Activated gamma-delta T cell treated with Interleukin-2 at 50 U/mL for 16 hours (primary cell): ENCODE results near the gene JAKMIP2.
"Not testable (repeated sequence)": the region's sequence is repeated elsewhere in the genome, so short reads cannot be mapped to it uniquely, and the experiment has no call there.

ENCODE experiments used
- DNase-seq: peaks from one replicate; pipeline ENCODE4 v3.0.0-alpha.2; 2020

The JAKMIP2 gene

GRCh38 chr5:147642666-147643065, 139.9 kb downstream of the JAKMIP2 start:
- DNase-seq: no peak

DNA sequence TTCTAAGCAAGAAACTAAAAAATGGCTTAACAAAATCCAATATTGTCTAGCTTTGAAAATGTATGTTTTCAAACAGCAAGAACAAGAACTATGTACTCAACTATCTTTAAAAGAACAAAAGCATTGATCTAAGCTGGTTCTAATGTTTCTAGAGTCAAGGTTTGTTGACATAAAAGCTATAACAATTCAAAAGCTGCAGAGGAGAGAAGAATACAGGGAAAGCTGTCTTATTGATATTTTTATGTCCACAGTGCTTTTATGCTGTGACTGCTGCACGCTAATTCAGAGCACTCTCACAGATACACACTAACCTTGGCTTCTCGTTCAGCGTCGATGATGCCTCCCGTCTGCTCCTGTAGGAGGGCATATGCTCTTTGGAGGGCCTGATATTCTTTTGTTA, 143.2 kb downstream of the JAKMIP2 start:
- no peak for DNase-seq

GRCh38 chr5:147636729-147636984, 145.9 kb downstream of the JAKMIP2 start:
- DNase-seq: no peak

GRCh38 chr5:147635882-147636728, 146.4 kb downstream of the JAKMIP2 start:
- no peak for DNase-seq

DNA sequence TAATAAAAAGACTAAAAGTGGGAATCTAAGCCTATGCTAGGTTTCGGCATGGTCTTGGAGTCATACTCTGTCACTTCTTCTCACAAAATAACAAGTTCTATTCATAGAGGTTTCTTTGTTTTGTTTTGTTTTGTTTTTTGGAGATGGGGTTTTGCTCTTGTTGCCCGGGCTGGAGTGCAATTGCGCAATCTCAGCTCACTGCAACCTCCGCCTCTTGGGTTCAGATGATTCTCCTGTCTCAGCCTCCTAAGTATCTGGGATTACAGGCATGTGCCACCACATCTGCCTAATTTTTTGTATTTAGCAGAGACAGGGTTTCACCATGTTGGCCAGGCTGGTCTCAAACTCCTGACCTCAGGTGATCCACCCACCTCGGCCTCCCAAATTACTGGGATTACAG, 147.1 kb downstream of the JAKMIP2 start:
- DNase-seq: not testable (repeated sequence)

DNA sequence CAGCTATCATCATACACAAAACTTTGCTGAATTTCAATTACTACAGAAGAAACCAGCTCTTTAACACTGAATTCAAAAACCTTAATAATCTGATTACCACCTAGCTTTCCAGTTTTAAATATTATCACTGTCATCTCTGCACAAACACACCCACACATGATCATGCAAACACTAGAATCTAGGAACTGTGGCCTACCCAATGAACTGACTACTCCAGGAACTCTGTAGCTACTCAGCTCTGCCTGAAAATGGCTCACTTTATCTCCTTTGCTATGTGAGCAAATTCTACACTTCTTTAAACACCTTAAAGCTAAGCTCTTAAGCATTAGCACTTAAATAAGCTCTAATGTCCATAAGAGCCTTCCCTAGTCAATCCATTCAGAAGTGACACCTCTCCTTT, 149.4 kb downstream of the JAKMIP2 start:
- no peak for DNase-seq

- no peak for DNase-seq
Measured at GRCh38 chr5:147631428-147632003, 151.0 kb downstream of the JAKMIP2 start.

GRCh38 chr5:147629196-147629595, 153.3 kb downstream of the JAKMIP2 start:
- DNase-seq: no peak

DNA sequence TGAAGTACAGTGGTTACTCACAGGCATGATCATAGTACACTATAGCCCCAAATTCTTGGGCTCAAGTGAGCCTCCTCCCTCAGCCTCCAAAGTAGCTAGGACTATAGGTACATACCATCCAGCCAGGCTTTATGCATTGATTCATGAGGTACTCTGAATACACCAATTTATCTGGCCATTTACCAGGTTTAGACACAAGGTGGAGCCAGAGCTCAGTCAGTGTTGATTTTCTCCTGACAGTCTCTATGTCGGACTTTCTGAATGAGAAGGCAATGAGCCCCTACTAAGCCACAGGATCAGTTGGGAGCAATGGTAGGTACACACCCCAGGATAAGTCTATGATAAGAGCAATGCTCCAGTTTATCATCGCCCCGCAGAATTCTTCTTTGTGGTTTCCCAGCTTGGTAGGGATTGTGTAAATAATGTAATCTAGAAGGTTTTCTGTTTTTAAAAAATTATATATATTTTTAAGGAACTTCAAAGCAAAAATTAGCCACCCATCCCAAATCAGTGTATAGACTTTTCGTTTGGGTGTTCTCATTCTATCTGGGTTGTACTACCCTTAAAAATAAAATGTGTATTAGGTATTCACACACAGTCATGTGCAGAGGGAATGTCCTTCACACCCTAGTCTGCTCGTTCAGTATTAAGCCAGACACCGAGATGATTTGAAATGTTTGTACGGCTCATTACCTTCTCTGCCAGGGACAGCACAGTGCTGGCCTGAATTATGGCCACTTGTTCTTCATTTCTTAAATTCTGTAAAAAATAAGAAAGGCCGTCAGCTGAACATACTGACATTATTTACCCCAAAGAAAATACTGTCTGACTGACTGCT, 154.3 kb downstream of the JAKMIP2 start:
- DNase-seq: peak; percentile 53

DNA sequence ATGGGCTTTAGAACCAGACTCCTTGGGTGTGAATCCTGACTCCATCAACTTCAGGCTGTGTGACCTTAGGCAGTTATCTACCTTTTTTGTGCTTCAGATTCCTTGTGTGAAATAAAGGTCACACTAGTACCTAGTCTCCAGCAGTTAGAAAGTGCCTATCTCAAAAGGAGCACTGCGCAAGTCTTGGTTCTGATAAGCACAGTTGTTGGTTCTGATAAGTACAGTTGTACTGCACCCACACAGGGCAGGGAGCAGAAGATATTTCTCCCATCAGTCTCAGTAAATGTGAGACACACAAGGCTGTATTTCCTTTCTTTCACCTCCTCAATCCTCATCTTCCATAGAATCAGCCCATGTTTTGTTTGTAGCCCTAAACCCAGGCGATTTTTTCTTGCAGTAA, 156.1 kb downstream of the JAKMIP2 start:
- no peak for DNase-seq

GRCh38 chr5:147621016-147621415, 161.5 kb downstream of the JAKMIP2 start:
- DNase-seq: no peak

DNA sequence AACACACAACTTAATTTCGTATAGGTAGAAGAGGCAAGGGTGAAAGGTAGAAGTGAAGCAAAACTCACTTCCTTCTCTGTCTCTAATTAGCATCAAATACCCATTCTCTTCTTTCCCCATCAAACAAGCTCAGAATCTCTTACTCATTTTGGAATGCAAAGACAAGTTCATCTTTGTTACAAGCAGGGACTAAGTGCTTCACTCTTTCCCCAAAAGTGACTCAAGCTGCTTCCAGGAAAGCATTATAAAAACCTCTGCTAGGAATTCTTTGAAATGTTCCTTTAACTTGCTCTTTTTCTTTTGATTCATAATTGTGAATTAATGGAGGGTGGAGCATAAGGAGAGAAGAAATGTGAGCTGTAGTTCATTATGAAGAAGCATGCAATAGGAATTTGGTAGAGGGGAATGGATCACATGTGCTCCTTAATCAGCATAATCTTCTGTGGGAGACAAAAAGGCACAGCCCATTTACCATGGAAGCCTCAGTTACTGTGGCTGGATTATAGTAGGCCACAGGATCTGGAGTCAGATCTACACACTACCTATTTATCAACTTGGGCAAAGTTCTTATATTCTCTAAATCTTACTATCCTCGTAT, 163.1 kb downstream of the JAKMIP2 start:
- no peak for DNase-seq

DNA sequence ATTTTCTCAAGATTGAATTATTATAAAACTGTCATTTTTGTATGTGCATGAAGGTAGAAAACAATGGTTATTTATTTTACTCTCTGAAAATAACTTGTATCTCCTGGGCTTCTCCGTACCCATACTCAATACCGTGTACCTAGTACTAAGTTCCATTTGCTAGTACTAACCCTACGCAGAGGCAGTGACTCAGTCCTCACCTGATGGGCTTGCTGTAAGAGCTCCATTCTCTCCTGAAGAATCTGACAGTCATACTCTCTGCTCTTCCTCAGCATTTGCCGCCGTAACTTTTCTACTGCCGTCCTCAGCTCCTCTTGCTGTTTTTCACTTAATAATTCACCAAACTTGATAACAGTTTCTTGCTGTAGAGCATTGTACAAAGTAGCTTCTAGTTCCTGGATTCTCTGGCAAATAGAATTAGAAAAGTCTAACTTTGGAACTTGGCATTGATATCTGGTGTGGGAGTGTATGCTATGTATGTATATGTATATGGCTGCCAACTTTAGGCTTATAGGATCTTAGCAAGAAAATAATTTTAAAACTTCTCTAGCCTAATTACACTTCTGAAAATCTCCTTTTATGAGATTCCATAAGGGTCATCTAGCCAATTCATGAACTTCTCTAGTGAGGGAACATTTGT, 164.7 kb downstream of the JAKMIP2 start:
- DNase-seq: no peak

DNA sequence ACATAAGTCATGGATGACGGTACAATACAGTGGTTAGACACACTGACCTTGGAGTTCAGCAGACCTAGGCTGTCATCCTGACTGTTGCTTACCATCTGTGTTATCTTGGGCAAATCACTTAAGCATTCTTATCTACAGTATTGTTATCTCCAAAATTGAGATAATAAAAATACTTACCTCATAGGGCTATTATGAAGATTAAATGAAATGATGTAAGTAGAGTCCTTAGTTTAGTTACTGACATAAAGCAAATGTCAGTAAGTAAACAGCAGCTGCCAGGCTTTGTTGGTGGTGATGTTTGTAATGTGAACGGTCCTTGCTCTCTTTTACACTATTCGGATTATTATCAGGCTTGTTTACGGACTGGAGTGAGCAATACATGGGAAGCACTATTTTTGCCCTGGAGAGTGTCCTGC, 165.3 kb downstream of the JAKMIP2 start:
- no peak for DNase-seq

- no peak for DNase-seq
Measured at GRCh38 chr5:147616421-147616820, 166.1 kb downstream of the JAKMIP2 start.

GRCh38 chr5:147613359-147613758, 169.2 kb downstream of the JAKMIP2 start:
- no peak for DNase-seq

DNA sequence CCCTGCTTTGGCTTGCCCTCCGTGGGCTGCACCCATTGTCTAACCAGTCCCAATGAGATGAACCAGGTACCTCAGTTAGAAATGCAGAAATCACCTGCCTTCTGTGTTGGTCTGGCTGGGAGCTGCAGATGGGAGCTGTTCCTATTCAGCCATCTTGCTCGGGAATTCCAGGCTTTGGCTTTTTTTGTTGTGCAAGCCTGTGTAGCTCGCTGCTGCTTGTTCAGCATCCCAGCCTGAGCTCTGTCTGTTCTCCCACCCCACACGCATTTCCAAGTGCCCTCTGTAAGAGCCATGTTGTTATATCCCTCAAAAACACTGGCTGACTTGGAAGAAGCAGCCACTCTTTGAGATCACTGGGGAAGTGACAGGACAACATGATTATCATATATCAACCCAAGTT, 171.0 kb downstream of the JAKMIP2 start:
- no peak for DNase-seq

GRCh38 chr5:147610798-147611197, 171.7 kb downstream of the JAKMIP2 start:
- DNase-seq: no peak

DNA sequence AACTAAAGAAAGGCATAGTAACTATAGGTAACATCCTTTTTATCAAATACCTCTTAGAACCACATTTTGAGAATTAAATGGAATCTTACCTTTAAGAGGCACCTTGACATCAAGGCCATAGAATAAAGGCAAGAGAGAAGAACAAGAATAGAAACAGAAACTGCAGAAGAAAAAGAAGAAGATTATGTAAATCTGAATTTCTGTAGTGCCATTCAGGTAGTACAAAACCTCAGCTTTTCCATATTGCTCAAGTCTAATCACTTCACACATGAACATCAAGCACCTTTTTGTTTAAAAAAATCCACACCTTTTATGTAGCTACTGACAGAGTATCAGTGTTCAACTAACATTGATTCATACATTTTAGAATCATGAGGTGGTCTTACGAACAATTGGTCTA, 180.9 kb downstream of the JAKMIP2 start:
- DNase-seq: no peak

DNA sequence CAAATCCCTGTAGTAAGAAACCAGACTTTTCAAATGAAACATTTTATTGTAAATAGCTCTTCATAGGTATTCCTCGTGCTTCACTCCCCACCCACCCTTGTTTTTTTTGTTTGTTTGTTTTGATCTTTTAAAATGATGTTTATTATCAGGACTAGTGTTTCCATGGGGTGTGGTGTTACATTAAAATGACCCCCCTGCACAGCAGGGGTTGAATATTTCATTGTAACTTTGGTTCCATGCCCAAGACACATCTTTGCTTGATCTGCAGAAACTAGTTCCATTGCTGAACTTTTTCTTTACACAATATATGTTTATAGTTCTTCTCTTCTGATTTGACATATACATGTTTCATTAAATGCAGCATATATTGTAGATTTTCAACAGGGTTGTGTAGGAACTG, 191.4 kb downstream of the JAKMIP2 start:
- no peak for DNase-seq

DNA sequence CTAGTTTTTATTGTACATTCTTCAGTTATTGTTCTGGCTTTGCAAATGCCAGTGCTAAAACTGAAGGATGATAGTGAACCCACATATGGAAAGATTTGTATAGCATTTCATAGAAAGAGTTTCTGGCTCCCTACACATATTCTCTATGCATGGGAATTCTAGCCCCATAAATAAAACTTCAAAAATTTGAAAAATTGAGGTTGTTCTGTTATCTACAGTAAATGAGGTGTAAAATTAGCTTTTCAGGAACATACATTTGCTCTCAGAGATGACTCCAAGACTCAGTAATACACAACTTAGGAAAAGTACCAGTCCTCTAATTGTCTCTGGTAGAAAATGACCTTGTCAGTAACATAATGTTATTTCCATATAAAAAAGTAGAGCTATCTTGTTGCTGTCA, 192.4 kb downstream of the JAKMIP2 start:
- no peak for DNase-seq

- DNase-seq: no peak
Measured at GRCh38 chr5:147586832-147587231, 195.7 kb downstream of the JAKMIP2 start.

GRCh38 chr5:147586221-147586620, 196.3 kb downstream of the JAKMIP2 start:
- DNase-seq: no peak
